Skeletal muscle cell (primary cell): Measurements from ENCODE around the gene INA.

ENCODE experiments used
- DNase-seq: peaks from one replicate; pipeline ENCODE4 v3.0.0-alpha.2; 2010; ENCODE audit warnings: low read depth
- H3K4me3 ChIP-seq: 2 replicates; pipeline ENCODE4 v1.5.1; 2011; ENCODE audit warnings: low read depth, mild to moderate bottlenecking, control low read depth, low read length, moderate library complexity

INA gene

GRCh38 chr10:103265717-103266329 is 11.1 kb upstream of the INA start:
- DNase-seq = peak; percentile 41
- no peak overlapping the region for H3K4me3 ChIP-seq

- peak; percentile 96 for DNase-seq
Measured at GRCh38 chr10:103273041-103273441, 3.9 kb upstream of the INA start.

GRCh38 chr10:103276251-103276895 is 565 bp upstream of the INA start:
- H3K4me3 ChIP-seq = peak overlapping the region; percentile 44
- DNase-seq = no peak

More at GRCh38 chr10:103273041-103273441, 3.9 kb upstream of the INA start:
- H3K4me3 ChIP-seq = no peak overlapping the region

- no peak for DNase-seq
- H3K4me3 ChIP-seq = peak overlapping the region; percentile 44
Measured at GRCh38 chr10:103277713-103278536, 987 bp downstream of the INA start.

GRCh38 chr10:103278537-103278823 is 1.5 kb downstream of the INA start:
- DNase-seq = no peak
- H3K4me3 ChIP-seq = no peak overlapping the region

- DNase-seq = no peak
- no peak overlapping the region for H3K4me3 ChIP-seq
Measured at GRCh38 chr10:103278862-103279298, 1.9 kb downstream of the INA start.

- no peak overlapping the region for H3K4me3 ChIP-seq
- DNase-seq = no peak
Measured at GRCh38 chr10:103280031-103280430, 3.1 kb downstream of the INA start.

GRCh38 chr10:103280506-103280905 is 3.6 kb downstream of the INA start:
- no peak for DNase-seq
- H3K4me3 ChIP-seq = no peak overlapping the region

- no peak overlapping the region for H3K4me3 ChIP-seq
- no peak for DNase-seq
Measured at GRCh38 chr10:103281753-103282152, 4.8 kb downstream of the INA start.

- no peak overlapping the region for H3K4me3 ChIP-seq
- DNase-seq = no peak
Measured at GRCh38 chr10:103282961-103283360, 6.0 kb downstream of the INA start.

- DNase-seq = no peak
- H3K4me3 ChIP-seq = no peak overlapping the region
Measured at GRCh38 chr10:103284170-103284569, 7.2 kb downstream of the INA start.

- no peak overlapping the region for H3K4me3 ChIP-seq
- no peak for DNase-seq
Measured at GRCh38 chr10:103287992-103288391, 11.1 kb downstream of the INA start.

- no peak overlapping the region for H3K4me3 ChIP-seq
Measured at GRCh38 chr10:103291588-103291987, 14.7 kb downstream of the INA start.

GRCh38 chr10:103295374-103296015 is 18.6 kb downstream of the INA start:
- H3K4me3 ChIP-seq = no peak overlapping the region
- DNase-seq = peak; percentile 36

More at GRCh38 chr10:103291588-103291987, 14.7 kb downstream of the INA start:
- no peak for DNase-seq

GRCh38 chr10:103307594-103307993 is 30.7 kb downstream of the INA start:
- H3K4me3 ChIP-seq = no peak overlapping the region
- no peak for DNase-seq

- H3K4me3 ChIP-seq = no peak overlapping the region
- no peak for DNase-seq
Measured at GRCh38 chr10:103310197-103310596, 33.3 kb downstream of the INA start.

- DNase-seq = no peak
- no peak overlapping the region for H3K4me3 ChIP-seq
Measured at GRCh38 chr10:103316087-103316486, 39.1 kb downstream of the INA start.

GRCh38 chr10:103327906-103328305 is 51.0 kb downstream of the INA start:
- no peak overlapping the region for H3K4me3 ChIP-seq
- DNase-seq = no peak

- H3K4me3 ChIP-seq = no peak overlapping the region
- no peak for DNase-seq
Measured at GRCh38 chr10:103333934-103334520, 57.1 kb downstream of the INA start.

GRCh38 chr10:103334567-103334966 is 57.6 kb downstream of the INA start:
- DNase-seq = no peak
- H3K4me3 ChIP-seq = no peak overlapping the region
